GM18508 (cell line): ENCODE measurements around the gene MAGED4.
"Not testable (repeated sequence)": the region's sequence is repeated elsewhere in the genome, so short reads cannot be mapped to it uniquely, and the experiment has no call there.

Source experiments
- ATAC-seq: cut with Tn5 transposase; IDR thresholded peaks from one replicate; pipeline ENCODE4 v1.9.1; 2021; ENCODE audit warnings: moderate number of reproducible peaks; ENCODE audit not compliant: insufficient read depth, unreplicated experiment

MAGED4 gene, protein sequence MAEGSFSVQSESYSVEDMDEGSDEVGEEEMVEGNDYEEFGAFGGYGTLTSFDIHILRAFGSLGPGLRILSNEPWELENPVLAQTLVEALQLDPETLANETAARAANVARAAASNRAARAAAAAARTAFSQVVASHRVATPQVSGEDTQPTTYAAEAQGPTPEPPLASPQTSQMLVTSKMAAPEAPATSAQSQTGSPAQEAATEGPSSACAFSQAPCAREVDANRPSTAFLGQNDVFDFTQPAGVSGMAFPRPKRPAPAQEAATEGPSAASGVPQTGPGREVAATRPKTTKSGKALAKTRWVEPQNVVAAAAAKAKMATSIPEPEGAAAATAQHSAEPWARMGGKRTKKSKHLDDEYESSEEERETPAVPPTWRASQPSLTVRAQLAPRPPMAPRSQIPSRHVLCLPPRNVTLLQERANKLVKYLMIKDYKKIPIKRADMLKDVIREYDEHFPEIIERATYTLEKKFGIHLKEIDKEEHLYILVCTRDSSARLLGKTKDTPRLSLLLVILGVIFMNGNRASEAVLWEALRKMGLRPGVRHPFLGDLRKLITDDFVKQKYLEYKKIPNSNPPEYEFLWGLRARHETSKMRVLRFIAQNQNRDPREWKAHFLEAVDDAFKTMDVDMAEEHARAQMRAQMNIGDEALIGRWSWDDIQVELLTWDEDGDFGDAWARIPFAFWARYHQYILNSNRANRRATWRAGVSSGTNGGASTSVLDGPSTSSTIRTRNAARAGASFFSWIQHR

DNA sequence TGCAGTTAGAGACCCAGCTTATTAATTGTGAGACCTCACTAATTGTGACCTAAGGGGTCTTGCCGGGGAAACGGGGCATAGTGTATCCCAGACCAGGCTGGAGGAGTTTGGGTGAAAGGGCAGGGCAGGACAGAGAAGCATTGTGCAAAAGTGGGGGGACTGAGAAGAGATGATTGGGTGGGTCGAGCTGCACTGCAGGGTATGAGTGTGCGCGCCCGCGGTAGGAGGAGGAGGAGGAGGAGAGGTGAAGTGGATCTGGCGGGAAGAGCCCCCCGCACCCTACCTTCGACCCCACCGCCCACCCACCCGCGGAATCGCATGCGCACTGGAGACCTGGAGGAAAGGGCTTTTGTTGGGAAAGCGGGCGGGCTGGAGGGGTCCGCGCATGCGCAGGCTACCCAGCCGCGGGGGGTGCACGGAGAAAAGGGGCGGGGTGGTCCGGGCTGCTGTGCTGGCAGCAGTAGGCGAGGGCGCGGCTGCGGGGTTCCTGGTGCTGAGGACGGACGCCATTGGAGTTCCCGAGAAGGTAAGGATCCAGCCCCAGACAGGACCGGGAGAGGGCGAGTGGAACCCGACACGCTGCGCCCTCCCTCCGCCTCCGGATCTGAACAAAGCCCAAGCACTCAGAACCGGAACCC is at the start of gene MAGED4:
Gene MAGED4 (plus strand): TSS at position 449 of the 638 bp plus-strand sequence. CDS start 1,035 bp downstream, outside the sequence.
- not testable (repeated sequence) for ATAC-seq

DNA sequence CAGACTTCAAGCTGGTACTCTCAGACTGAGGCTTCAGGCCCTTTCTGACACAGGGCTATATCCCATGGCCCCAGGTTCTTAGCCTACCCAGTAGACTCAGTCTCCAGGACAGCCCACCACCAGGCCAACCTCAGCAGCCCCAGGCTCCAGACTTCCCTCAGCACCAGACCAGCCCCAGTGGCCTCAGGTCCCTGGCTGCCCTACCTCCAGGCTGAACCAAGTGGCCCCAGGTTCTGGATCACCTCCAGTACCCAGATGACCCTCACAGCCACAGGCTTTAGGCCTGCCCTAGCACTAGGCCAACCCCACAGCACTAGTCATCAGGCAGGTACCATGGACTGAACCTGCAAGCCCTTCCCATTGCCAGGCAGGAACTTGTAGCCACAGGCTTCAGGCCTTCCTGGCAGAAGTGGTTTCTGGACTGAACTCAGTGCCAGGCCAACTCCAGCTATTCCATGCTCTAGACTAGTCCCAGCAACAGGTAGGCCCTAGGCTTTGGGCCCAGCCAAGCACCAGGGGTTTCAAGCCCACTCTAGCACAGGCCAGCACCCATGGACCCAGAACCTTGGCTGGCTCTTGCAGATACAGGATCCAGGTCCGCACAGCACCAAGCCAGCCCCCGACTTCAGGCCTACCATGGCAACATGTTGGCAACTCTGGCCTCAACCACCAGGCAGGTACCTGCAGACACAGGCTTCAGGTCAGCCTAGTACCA is 45.7 kb upstream of the MAGED4 start:
- no peak for ATAC-seq

DNA sequence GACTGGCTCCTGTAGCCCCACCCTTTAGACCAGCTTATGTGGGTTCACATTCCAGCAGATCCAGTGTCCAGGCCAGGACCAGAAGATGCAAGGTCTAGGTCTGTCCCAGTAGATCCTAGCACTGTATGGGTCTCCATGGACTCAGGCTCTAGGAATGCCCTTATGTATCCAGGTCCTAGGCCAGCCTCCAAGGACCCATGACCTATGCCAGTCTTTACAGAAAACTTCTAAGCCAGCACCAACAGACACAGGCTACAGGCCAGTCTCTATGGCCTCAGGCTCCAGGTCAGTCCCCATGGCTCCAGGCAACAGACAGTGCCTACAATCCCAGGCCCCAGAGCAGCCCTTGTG is 45.2 kb upstream of the MAGED4 start:
- no peak for ATAC-seq

DNA sequence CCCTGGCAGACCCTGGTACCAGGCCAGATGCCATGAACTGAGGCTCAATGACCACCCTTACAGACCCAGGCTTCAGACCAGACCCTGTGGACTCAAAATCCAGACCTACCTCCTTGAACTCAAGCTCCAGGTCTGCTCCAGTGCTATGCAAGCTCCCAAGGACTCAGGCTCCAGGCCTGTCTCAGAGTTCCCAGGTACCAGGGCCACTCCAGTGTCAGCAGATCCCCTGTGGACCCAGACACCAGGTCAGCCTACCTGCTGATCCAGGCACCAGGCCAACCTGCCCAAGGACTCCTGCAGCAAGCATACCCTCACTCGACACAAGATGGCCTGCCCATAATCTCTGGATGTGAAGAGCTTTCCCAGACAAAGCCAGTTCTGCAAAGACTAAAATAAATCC is 44.7 kb upstream of the MAGED4 start:
- ATAC-seq = no peak

DNA sequence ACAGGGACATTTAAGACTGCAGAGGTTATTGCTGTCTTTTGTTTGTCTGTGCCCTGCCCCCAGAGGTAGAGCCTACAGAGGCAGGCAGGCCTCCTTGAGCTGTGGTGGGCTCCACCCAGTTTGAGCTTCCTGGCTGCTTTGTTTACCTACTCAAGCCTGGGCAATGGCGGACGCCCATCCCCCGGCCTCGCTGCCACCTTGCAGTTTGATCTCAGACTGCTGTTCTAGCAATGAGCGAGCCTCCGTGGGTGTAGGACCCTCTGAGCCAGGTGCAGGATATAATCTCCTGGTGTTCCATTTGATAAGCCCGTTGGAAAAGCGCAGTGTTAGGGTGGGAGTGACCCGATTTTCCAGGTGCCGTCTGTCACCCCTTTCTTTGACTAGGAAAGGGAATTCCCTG is 34.0 kb upstream of the MAGED4 start:
- ATAC-seq = not testable (repeated sequence)

DNA sequence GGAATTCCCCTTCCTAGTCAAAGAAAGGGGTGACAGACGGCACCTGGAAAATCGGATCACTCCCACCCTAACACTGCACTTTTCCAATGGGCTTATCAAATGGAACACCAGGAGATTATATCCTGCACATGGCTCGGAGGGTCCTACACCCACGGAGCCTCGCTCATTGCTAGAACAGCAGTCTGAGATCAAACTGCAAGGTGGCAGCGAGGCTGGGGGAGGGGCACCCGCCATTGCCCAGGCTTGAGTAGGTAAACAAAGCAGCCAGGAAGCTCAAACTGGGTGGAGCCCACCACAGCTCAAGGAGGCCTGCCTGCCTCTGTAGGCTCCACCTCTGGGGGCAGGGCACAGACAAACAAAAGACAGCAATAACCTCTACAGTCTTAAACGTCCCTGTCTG is 24.5 kb upstream of the MAGED4 start:
- ATAC-seq = not testable (repeated sequence)

DNA sequence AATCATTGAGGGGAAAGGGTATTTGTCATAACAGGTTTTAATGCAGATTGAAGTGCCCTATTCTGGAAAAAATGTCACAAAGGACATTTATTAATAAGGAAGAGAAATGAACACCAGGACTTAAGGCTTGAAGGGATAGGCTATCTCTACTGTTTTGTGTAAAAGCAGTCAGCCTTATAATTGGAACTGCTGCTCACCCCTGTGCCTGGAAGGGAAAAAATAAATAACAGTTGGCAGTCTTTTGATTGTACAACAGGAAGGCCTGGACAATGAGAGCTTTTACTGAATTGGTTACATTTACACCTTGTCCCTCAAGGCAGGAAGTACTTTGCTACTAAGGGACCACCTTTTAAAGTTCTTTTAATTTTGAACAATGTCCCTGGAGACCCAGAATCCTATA is 17.8 kb upstream of the MAGED4 start:
- no peak for ATAC-seq

DNA sequence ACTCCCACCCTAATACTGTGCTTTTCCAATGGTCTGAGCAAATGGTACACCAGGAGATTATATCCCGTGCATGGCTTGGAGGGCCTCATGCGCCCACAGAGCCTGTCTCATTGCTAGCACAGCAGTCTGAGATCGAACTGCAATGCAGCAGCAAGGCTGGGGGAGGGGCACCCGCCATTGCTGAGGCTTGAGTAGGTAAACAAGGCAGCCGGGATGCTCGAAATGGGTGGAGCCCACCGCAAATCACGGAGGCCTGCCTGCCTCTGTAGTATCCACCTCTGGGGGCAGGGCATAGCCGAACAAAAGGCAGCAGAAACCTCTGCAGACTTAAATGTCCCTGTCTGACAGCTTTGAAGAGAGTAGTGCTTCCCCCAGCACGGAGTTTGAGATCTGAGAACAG is 13.6 kb upstream of the MAGED4 start:
- ATAC-seq = not testable (repeated sequence)

DNA sequence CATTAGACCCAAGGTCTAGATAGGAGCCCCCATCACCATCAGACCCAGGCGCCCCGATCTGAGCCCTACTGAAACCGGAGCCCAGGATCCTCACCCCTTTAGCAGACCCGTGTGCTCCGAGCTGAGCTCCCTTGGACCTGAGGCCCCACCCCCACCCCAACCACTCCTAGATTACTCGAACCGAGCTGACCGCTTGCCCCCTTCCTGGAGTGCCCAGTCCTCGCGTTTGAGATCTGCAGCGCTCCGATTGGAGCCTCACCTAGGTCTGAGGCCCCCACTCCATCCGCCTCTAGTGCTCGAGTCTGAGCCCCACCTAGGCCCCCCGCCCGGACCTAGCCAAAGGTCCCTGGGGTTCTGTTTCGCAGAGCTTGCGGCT is 378 bp downstream of the MAGED4 start:
- not testable (repeated sequence) for ATAC-seq

DNA sequence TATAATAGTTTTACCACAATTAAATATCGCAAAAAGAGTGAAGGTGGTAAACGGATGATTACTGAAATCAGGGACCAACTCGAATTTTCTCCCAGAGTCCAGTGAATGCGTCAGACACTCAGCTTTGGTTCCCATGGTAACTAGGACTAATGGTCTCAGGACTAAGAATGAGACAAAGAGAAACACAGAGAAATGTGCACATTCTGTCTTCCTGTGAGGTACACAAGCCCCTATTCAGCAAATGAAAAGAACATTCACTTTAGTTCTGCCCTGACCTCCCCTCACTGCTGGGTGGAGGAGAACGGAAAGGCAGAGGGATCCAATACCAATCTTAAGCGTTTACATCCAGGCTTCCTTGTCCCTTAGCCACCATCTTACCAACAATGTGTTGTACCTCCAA is 26.7 kb downstream of the MAGED4 start:
- not testable (repeated sequence) for ATAC-seq

DNA sequence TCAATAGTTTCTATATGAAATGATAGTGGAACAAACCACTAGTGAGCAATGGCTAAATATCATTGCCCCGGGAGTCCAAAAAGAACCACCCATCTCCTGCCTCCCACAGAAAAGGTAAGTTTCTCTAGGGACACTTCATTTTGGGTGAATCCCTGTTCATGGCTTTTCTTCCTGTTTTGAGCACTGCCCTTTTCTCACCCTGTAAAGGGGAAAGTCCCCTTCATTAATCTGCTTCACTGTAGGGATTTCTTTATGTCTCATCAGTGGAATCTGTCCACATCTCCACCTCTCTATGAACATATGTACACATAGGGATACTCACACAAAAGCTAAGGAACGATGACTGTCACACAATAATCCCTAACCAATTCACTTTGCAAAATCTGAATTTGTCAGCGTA is 28.6 kb downstream of the MAGED4 start:
- no peak for ATAC-seq

DNA sequence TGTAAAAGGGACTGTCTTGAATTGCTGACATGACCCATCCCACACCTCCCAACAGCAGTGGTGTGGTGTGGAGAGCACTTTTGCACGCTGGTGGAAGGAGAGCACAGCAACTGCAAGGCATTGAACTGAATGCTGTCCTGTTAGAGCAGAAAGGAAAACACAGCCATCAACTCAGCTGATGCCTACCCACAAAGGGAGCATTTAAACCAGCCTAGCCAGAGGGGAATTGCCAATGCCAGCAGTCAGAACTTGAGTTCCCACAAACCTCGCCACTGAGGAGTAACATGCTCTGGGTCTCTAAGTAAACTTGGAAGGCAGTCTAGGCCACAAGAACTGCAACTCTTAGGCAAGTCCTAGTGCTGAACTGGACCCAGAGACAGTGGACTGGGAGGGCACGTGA is 31.9 kb downstream of the MAGED4 start:
- ATAC-seq = no peak

DNA sequence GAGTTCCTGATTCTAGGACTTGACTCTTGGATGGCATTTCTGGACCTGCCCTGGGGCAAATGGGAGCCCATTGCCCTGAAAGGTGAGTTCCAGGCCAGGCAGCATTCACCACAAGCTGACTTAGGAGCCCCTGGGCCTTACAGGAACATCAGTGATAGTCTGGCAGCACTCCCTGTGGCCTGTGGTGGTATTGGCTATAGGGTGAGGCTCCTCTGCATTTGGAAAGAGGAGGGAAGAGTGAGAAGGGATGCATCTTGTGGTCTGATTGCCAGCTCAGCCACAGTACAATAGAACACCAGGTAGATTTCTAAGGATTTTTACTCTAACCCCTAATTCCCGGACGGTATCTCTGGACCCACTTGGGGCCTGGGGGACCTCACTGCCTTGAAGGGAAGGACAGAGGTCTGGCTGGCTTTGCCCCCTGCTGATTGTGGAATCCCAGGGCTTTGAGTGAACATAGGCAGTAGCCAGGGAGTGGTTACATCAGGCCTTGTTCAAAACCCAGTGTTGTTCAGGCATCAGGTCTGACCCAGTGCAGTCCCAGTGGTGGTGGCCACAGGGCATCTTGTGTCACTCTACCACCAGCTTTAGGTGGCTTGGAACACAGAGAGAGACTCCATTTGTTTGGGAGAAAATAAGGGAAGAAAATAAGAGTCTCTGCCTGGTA is 32.9 kb downstream of the MAGED4 start:
- no peak for ATAC-seq

DNA sequence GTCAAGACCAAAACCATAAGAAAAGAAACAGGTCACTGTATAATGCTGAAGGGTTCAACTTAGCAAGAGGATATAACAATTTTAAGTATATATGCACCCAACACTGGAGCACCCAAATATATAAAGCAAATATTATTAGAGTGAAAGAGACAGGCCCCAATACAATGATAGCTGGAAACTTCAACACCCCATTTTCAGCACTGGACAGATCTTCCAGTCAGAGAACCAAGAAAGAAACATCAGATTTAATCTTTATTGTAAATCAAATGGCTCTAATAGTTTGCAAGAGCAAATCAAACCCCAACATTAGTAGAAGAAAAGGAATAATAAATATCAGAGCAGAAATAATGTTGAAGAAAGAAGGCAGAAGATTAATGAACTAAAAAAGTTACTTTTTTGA is 36.2 kb downstream of the MAGED4 start:
- ATAC-seq = no peak
